GM23248 (cell line): ENCODE measurements around the gene ZNF746.

Source experiments
- EZH2 ChIP-seq: fragments of 200-600 bp; sonication (generic); IDR thresholded peaks from 2 replicates; pipeline ENCODE4 v1.6.1; 2018; ENCODE audit warnings: antibody characterized with exemption, mild to moderate bottlenecking; ENCODE audit not compliant: insufficient read depth, poor library complexity, severe bottlenecking
- EZH2phosphoT487 ChIP-seq: fragments of 200-600 bp; sonication (generic); IDR thresholded peaks from 2 replicates; pipeline ENCODE4 v1.6.1; 2018; ENCODE audit warnings: antibody characterized with exemption, moderate library complexity, mild to moderate bottlenecking, low read depth; ENCODE audit not compliant: insufficient read depth

GRCh38 chr7:149525280-149525679 is 27.7 kb upstream of the ZNF746 start:
- TF ChIP-seq EZH2phosphoT487 (no peak), EZH2 (no peak)
